K562 (cell line): ENCODE measurements around the gene MEIOB. TPM values are rescaled to one million over a fixed set of nuclear protein-coding genes. Genes with fewer than 3 reads are reported as not detected.

Experiments used
- ATAC-seq: fragments of 200-7000 bp; cut with Tn5 transposase; 3 replicates; pipeline ENCODE4 v1.9.1; 2020; ENCODE audit warnings: moderate library complexity
- BruUV-seq: library from RNA; stranded (reverse); fragments of 400-500 nt; replicated peaks from 2 replicates; lab custom pipeline; 2021; lab: Mats Ljungman, UMichigan
- CTCF ChIA-PET: fragments of 300-600 bp; formaldehyde crosslinking; extraction: SDS; loops from one replicate; lab custom pipeline; 2021; ENCODE audit warnings: low intra/inter-chr PET ratio; lab: Yijun Ruan, JAX
- POLR2A ChIA-PET: fragments of 300-600, 350-650 bp; sonication (Branson Sonifier 250); formaldehyde crosslinking; extraction: SDS; loops from one replicate; lab custom pipeline; 2021; ENCODE audit warnings: antibody characterized with exemption, inconsistent platforms; lab: Yijun Ruan, JAX
- DNase-seq, 4 experiments: peaks; one replicate each; pipeline versions ENCODE4 v3.0.0 to v3.0.0-alpha.2; 2011 to 2018; ENCODE audit warnings: low spot score in 3 of 4, mixed read lengths in 3 of 4; ENCODE audit errors: extremely low read depth in 1 of 4
- FAIRE-seq: peaks from 2 replicates; lab custom pipeline; 2011; peaks lifted over from hg19 to GRCh38; lab: Jason Lieb, UNC
- H2AFZ ChIP-seq: 2 replicates; pipeline ENCODE4 v1.6.0; 2011; ENCODE audit warnings: low read depth, low read length, control low read depth, inconsistent platforms
- H3K27ac ChIP-seq: fragments of 200-600 bp; 3 replicates; pipeline ENCODE4 v1.8.0; 2011; ENCODE audit warnings: low read depth, mild to moderate bottlenecking, control low read depth, inconsistent platforms, low read length, moderate library complexity, mixed read lengths; ENCODE audit errors: extremely low read depth
- H3K27me3 ChIP-seq, 2 experiments: fragments of 300-600 bp in 1 of 2; 2 replicates in 1 of 2; 3 replicates in 1 of 2; pipeline versions ENCODE4 v1.6.0 to v1.8.0; 2011; ENCODE audit warnings: inconsistent platforms in 2 of 2, low read length in 2 of 2, mild to moderate bottlenecking in 1 of 2, mixed read lengths in 1 of 2, moderate library complexity in 1 of 2; ENCODE audit not compliant: control insufficient read depth in 2 of 2, insufficient read depth in 2 of 2
- H3K36me3 ChIP-seq: fragments of 300-600 bp; 3 replicates; pipeline ENCODE4 v1.8.0; 2011; ENCODE audit warnings: mild to moderate bottlenecking, low read length, inconsistent platforms; ENCODE audit not compliant: control insufficient read depth, insufficient read depth
- H3K4me1 ChIP-seq, 2 experiments: fragments of 200-600 bp in 1 of 2; replicated peaks in 1 of 2; 2 replicates in 1 of 2; 3 replicates in 1 of 2; pipeline versions ENCODE4 v1.5.1 to v1.8.0; 2011; ENCODE audit warnings: inconsistent platforms in 2 of 2, low read length in 2 of 2, mild to moderate bottlenecking in 1 of 2, mixed read lengths in 1 of 2, moderate library complexity in 1 of 2; ENCODE audit not compliant: control insufficient read depth in 2 of 2, insufficient read depth in 2 of 2
- H3K4me2 ChIP-seq: 2 replicates; pipeline ENCODE4 v1.6.1; 2011; ENCODE audit warnings: low read length, control low read depth, inconsistent platforms, mixed read lengths; ENCODE audit not compliant: insufficient read depth
- H3K4me3 ChIP-seq: fragments of 200-600 bp; sonication (generic), shearing (Covaris generic); 2 replicates; pipeline ENCODE4 v1.5.1; 2016; ENCODE audit warnings: control low read depth, inconsistent platforms
- H3K79me2 ChIP-seq: fragments of 200-600 bp; 3 replicates; pipeline ENCODE4 v1.8.0; 2011; ENCODE audit warnings: low read length, inconsistent platforms; ENCODE audit not compliant: control insufficient read depth, insufficient read depth
- H3K9ac ChIP-seq, 2 experiments: 2 replicates each; pipeline versions ENCODE4 v1.6.0 to v1.6.1; 2011; ENCODE audit warnings: low read depth in 2 of 2, low read length in 2 of 2, control low read depth in 1 of 2, inconsistent platforms in 1 of 2, mild to moderate bottlenecking in 1 of 2, mixed read lengths in 1 of 2; ENCODE audit not compliant: insufficient read depth in 1 of 2
- H3K9me1 ChIP-seq: one replicate; pipeline ENCODE4 v1.6.0; 2011; ENCODE audit warnings: inconsistent platforms, mild to moderate bottlenecking, low read length, moderate library complexity; ENCODE audit not compliant: control insufficient read depth, insufficient read depth
- H3K9me3 ChIP-seq: replicated peaks from 2 replicates; pipeline ENCODE4 v1.5.1; 2011; ENCODE audit warnings: low read depth, low read length, inconsistent platforms; ENCODE audit not compliant: control insufficient read depth, insufficient read depth
- H4K20me1 ChIP-seq: replicated peaks from 2 replicates; pipeline ENCODE4 v1.6.1; 2011; ENCODE audit warnings: low read length, inconsistent platforms, mixed read lengths; ENCODE audit not compliant: control insufficient read depth, insufficient read depth
- EGR1 ChIP-seq: fragments of 450-650 bp; conservative IDR thresholded peaks from 2 replicates; pipeline ENCODE4 v1.6.1; 2017; ENCODE audit warnings: mild to moderate bottlenecking
- NBN ChIP-seq: fragments of 450-650 bp; IDR thresholded peaks from 2 replicates; pipeline ENCODE4 v1.6.1; 2016; ENCODE audit warnings: low read depth, mild to moderate bottlenecking
- U2AF2 ChIP-seq: fragments of 200-400 bp; formaldehyde crosslinking; optimal IDR thresholded peaks from 2 replicates; pipeline ENCODE3; 2017; ENCODE audit warnings: low read depth, mild to moderate bottlenecking, low read length
- WGBS: fragments of 100-300 bp; shearing (Covaris generic); methylation state at CpG from one replicate; pipeline ENCODE4 v1.1.6; 2016; ENCODE audit warnings: low coverage, mixed read lengths; ENCODE audit not compliant: insufficient coverage; ENCODE audit errors: missing lambda C conversion rate; 5-methylcytosine and 5-hydroxymethylcytosine counted together
- in situ Hi-C: fragments of 300-500 bp; cut with MboI; formaldehyde crosslinking; loops from 4 replicates; pipeline ENCODE4 v1.15.0; 2018; ENCODE audit warnings: inconsistent platforms, mixed read lengths
- intact Hi-C: fragments of 100-400 bp; cut with micrococcal nuclease; formaldehyde crosslinking; loops from 2 replicates; pipeline ENCODE4 v1.14.2; 2022
- polyA plus RNA-seq, 8 experiments: library from polyadenylated mRNA; depleted of rRNA in 4 of 8; stranded (reverse) in 5 of 8; unstranded in 3 of 8; fragments of >200 nt; fragmentation: Nextera tagmentation in 2 of 8; fragmentation: Illumina TruSeq in 1 of 8; extraction: Ambion mirVana in 2 of 8; extraction: Trizol in 1 of 8; gene quantifications; 2 replicates each; pipeline versions ENCODE4 v1.2.1 to v1.2.3, GENCODE V29; 2011 to 2014; ENCODE audit warnings: inconsistent platforms in 1 of 8, missing spikeins in 1 of 8
- total RNA-seq, 7 experiments: library from RNA; depleted of rRNA in 6 of 7; stranded (reverse); fragments of >200 nt in 6 of 7; fragmentation: Illumina TruSeq in 2 of 7; extraction: Trizol in 2 of 7; gene quantifications; 2 replicates each; pipeline versions ENCODE4 v1.2.1 to v1.2.3, GENCODE V29; 2011 to 2021; ENCODE audit warnings: low replicate concordance in 1 of 7
- TF ChIP-seq, protein P1 (sequence below): sonication (generic); formaldehyde crosslinking; IDR thresholded peaks from 2 replicates; pipeline ENCODE4 v1.8.0; 2023; ENCODE audit warnings: mild to moderate bottlenecking, missing genetic modification reagents
- TF ChIP-seq, protein P2 (sequence below): sonication (generic); formaldehyde crosslinking; IDR thresholded peaks from 2 replicates; pipeline ENCODE4 v1.8.1; 2023; ENCODE audit warnings: mild to moderate bottlenecking, missing genetic modification reagents

MEIOB gene
- total and polyA plus RNA-seq, 9 of the 15 experiments (the other 6 are each of a cell fraction or from before 2014, with no cell fraction given), result 25.4 to 203 (median 97.6) TPM

GRCh38 chr16:1789643-1790045 is 82.3 kb downstream of the MEIOB start:
- H3K36me3 ChIP-seq, result peaks cover 55% of the 10 kb centered on the region; the same call in 1 of the 3 replicates
- ATAC-seq, result peak; percentile 46; the same call in 2 of the 3 replicates
- peak in 2 of 4 experiments; percentile 43 to 53 for DNase-seq
- peaks cover 26% of the 10 kb centered on the region for H3K79me2 ChIP-seq
- TF ChIP-seq EGR1 (peak; percentile 33), U2AF2 (no peak), NBN (no peak)
- TF ChIP-seq, protein P1, sequence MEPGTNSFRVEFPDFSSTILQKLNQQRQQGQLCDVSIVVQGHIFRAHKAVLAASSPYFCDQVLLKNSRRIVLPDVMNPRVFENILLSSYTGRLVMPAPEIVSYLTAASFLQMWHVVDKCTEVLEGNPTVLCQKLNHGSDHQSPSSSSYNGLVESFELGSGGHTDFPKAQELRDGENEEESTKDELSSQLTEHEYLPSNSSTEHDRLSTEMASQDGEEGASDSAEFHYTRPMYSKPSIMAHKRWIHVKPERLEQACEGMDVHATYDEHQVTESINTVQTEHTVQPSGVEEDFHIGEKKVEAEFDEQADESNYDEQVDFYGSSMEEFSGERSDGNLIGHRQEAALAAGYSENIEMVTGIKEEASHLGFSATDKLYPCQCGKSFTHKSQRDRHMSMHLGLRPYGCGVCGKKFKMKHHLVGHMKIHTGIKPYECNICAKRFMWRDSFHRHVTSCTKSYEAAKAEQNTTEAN (CRISPR knock-in tag), result no peak
- TF ChIP-seq, protein P2, sequence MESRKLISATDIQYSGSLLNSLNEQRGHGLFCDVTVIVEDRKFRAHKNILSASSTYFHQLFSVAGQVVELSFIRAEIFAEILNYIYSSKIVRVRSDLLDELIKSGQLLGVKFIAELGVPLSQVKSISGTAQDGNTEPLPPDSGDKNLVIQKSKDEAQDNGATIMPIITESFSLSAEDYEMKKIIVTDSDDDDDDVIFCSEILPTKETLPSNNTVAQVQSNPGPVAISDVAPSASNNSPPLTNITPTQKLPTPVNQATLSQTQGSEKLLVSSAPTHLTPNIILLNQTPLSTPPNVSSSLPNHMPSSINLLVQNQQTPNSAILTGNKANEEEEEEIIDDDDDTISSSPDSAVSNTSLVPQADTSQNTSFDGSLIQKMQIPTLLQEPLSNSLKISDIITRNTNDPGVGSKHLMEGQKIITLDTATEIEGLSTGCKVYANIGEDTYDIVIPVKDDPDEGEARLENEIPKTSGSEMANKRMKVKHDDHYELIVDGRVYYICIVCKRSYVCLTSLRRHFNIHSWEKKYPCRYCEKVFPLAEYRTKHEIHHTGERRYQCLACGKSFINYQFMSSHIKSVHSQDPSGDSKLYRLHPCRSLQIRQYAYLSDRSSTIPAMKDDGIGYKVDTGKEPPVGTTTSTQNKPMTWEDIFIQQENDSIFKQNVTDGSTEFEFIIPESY (CRISPR knock-in tag), result 0 out of 2 replicates have a peak, but pooled peaks have one; percentile 11
- TF ChIP-seq, all 486 proteins: peak for 2
- BruUV-seq, result no TSS peak
- H3K9me3 ChIP-seq, result no peaks in the 10 kb centered on the region
- no peak for FAIRE-seq
- intact Hi-C loops, result no loop called here
- H2AFZ ChIP-seq, result no peak overlapping the region
- ChIA-PET POLR2A (interaction anchor here (0.6 kb wide), 1 partner anchor 15 kb away, joined by 3 read pairs; no protein-coding TSS in a partner anchor), CTCF (no interaction called here)
- H3K4me2 ChIP-seq, result no peak overlapping the region
- no peak overlapping the region for H3K4me3 ChIP-seq
- H3K9ac ChIP-seq, result no peak overlapping the region
- H3K27me3 ChIP-seq, result no peaks in the 10 kb centered on the region
- H4K20me1 ChIP-seq, result no peaks in the 10 kb centered on the region; the same call in 1 of the 2 replicates
- H3K27ac ChIP-seq, result no peak overlapping the region
- H3K9me1 ChIP-seq, result no peaks in the 10 kb centered on the region
- peaks cover 0 to 84% of the 10 kb centered on the region in 2 experiments; a peak in 2 of 5 replicates for H3K4me1 ChIP-seq
- WGBS, result 84% methylated on average over 14 of the region's 25 CpGs
- in situ Hi-C loops, result no loop called here
